Keratinocyte (primary cell): ENCODE measurements around the gene MIS18A.

ENCODE experiments used
- CTCF ChIP-seq, 3 experiments: IDR thresholded peaks in 1 of 3; conservative IDR thresholded peaks in 1 of 3; optimal IDR thresholded peaks in 1 of 3; 2 replicates in 2 of 3; 3 replicates in 1 of 3; pipeline versions ENCODE3 to v1.5.1; 2011; ENCODE audit warnings: low read length in 3 of 3, mild to moderate bottlenecking in 3 of 3, moderate library complexity in 2 of 3, control low read depth in 1 of 3, inconsistent platforms in 1 of 3; ENCODE audit not compliant: insufficient read depth in 2 of 3; ENCODE audit errors: extremely low read depth in 1 of 3
- EZH2 ChIP-seq: IDR thresholded peaks from one replicate; pipeline ENCODE4 v1.6.1; 2012; ENCODE audit warnings: inconsistent platforms, mild to moderate bottlenecking, low read length, moderate library complexity

DNA sequence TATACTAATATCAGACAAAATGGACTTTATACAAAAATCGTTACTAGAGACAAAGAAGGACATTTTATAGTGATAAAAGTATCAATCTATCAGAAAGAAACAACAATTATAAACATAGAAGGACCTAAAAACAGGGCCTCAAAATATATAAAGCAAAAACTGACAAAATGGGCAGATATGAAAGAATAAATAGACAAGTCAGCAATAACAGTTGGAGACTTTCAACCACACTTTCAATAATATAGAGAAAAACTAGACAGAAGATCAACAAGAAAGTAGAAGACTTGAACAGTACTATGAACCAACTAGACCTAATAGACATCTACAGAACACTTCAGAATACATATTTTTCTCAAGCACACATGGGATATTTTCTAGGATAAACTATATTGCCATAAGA lies 52.4 kb downstream of the MIS18A start:
- TF ChIP-seq CTCF (optimal IDR thresholded peaks at IDR 0.05 in 1 of 3, IDR thresholded peaks at IDR 0.05 in 1 of 3, conservative IDR thresholded peaks at IDR 0.05 in 1 of 3; ENCODE audit: extremely low read depth in 1 of 3, insufficient read depth in 2 of 3, low read length in 3 of 3) (no peak), EZH2 (no peak)
